Osteoblast (primary cell): ENCODE data around the gene ABHD8. TPM values are rescaled to one million over a fixed set of nuclear protein-coding genes. Genes with fewer than 3 reads are reported as not detected.
"Not testable (repeated sequence)": the region's sequence is repeated elsewhere in the genome, so short reads cannot be mapped to it uniquely, and the experiment has no call there.

Source experiments
- DNase-seq: peaks from one replicate; pipeline ENCODE4 v3.0.0; 2011; ENCODE audit warnings: low spot score, mixed read lengths; ENCODE audit not compliant: insufficient read length; ENCODE audit errors: missing footprints
- H2AFZ ChIP-seq: 2 replicates; pipeline ENCODE4 v1.6.0; 2011; ENCODE audit warnings: mild to moderate bottlenecking, low read length
- H3K27ac ChIP-seq: 2 replicates; pipeline ENCODE4 v1.5.1; 2011; ENCODE audit warnings: mild to moderate bottlenecking, low read depth, low read length, moderate library complexity
- H3K27me3 ChIP-seq: 2 replicates; pipeline ENCODE4 v1.6.0; 2012; ENCODE audit warnings: mild to moderate bottlenecking, control low read depth, inconsistent platforms, low read length, moderate library complexity; ENCODE audit not compliant: insufficient read depth
- H3K36me3 ChIP-seq: 2 replicates; pipeline ENCODE4 v1.5.1; 2011; ENCODE audit warnings: mild to moderate bottlenecking, low read length, control low read depth, moderate library complexity; ENCODE audit not compliant: insufficient read depth
- H3K4me1 ChIP-seq: 2 replicates; pipeline ENCODE4 v1.5.1; 2011; ENCODE audit warnings: mild to moderate bottlenecking, low read length, control low read depth, moderate library complexity; ENCODE audit not compliant: insufficient read depth
- H3K4me2 ChIP-seq: 2 replicates; pipeline ENCODE4 v1.6.0; 2011; ENCODE audit warnings: mild to moderate bottlenecking, low read length; ENCODE audit not compliant: insufficient read depth
- H3K4me3 ChIP-seq: fragments of 200-600 bp; sonication (generic); 3 replicates; pipeline ENCODE4 v1.5.1; 2012; ENCODE audit warnings: mild to moderate bottlenecking, low read length, inconsistent platforms; ENCODE audit not compliant: insufficient read depth
- H3K79me2 ChIP-seq: 2 replicates; pipeline ENCODE4 v1.6.0; 2012; ENCODE audit warnings: mild to moderate bottlenecking, low read length, control low read depth, inconsistent platforms; ENCODE audit not compliant: insufficient read depth
- H3K9me3 ChIP-seq: 2 replicates; pipeline ENCODE4 v1.5.1; 2011; ENCODE audit warnings: low read depth, low read length, control low read depth
- H4K20me1 ChIP-seq: 2 replicates; pipeline ENCODE4 v1.6.0; 2012; ENCODE audit warnings: mild to moderate bottlenecking, low read length, control low read depth; ENCODE audit not compliant: insufficient read depth
- total RNA-seq: library from RNA; depleted of rRNA; stranded (reverse); fragments of >200 nt; gene quantifications from 2 replicates; pipeline ENCODE4 v1.2.3, GENCODE V29; 2012
- TF ChIP-seq, protein P1 (sequence below): IDR thresholded peaks from 2 replicates; pipeline ENCODE4 v1.5.1; 2011; ENCODE audit warnings: mild to moderate bottlenecking, low read depth, low read length, moderate library complexity; ENCODE audit errors: extremely low read depth

ABHD8 gene
- total RNA-seq, 1 donor: 14.8 TPM

DNA sequence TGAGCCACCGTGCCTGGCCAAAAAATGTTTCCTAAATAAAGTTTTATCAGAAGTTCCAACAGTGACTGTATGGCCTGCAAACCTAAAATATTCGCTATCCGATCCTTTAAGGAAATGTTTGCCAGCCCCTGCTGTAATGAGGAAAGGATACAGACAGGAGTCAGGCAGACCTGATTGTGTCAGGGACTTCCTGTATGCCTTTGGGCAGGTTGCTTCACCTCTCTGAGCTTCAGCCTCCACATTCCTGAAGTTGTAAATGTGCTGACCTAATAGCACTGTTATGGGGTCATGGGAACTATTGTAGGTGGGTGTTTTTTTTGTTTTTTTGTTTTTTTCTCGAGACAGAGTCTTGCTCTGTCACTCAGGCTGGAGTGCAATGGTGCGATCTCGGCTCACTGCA, 6.2 kb downstream of the ABHD8 start:
- no peaks in the 10 kb centered on the region for H3K79me2 ChIP-seq
- no peaks in the 10 kb centered on the region for H4K20me1 ChIP-seq
- no peak overlapping the region for H3K4me2 ChIP-seq
- TF ChIP-seq, protein P1, sequence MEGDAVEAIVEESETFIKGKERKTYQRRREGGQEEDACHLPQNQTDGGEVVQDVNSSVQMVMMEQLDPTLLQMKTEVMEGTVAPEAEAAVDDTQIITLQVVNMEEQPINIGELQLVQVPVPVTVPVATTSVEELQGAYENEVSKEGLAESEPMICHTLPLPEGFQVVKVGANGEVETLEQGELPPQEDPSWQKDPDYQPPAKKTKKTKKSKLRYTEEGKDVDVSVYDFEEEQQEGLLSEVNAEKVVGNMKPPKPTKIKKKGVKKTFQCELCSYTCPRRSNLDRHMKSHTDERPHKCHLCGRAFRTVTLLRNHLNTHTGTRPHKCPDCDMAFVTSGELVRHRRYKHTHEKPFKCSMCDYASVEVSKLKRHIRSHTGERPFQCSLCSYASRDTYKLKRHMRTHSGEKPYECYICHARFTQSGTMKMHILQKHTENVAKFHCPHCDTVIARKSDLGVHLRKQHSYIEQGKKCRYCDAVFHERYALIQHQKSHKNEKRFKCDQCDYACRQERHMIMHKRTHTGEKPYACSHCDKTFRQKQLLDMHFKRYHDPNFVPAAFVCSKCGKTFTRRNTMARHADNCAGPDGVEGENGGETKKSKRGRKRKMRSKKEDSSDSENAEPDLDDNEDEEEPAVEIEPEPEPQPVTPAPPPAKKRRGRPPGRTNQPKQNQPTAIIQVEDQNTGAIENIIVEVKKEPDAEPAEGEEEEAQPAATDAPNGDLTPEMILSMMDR: no peak
- no peaks in the 10 kb centered on the region for H3K36me3 ChIP-seq
- no peak for DNase-seq
- no peak overlapping the region for H3K27ac ChIP-seq
- no peak overlapping the region for H3K4me3 ChIP-seq
- peaks cover 6% of the 10 kb centered on the region for H3K4me1 ChIP-seq
- no peak overlapping the region for H2AFZ ChIP-seq
- H3K27me3 ChIP-seq: no peaks in the 10 kb centered on the region
- no peaks in the 10 kb centered on the region for H3K9me3 ChIP-seq

GRCh38 chr19:17296273-17296672, 7.0 kb downstream of the ABHD8 start:
- Histone ChIP-seq H4K20me1 (no peaks in the 10 kb centered on the region), H3K79me2 (no peaks in the 10 kb centered on the region), H3K9me3 (no peaks in the 10 kb centered on the region), H3K4me1 (peaks cover 6% of the 10 kb centered on the region), H3K4me2 (no peak overlapping the region), H2AFZ (no peak overlapping the region), H3K27me3 (no peaks in the 10 kb centered on the region), H3K36me3 (no peaks in the 10 kb centered on the region), H3K4me3 (no peak overlapping the region), H3K27ac (no peak overlapping the region)
- DNase-seq: peak; percentile 92
- TF ChIP-seq, protein P1: peak; percentile 30

GRCh38 chr19:17295551-17295950, 7.7 kb downstream of the ABHD8 start:
- H3K27me3 ChIP-seq, H3K9me3 ChIP-seq, DNase-seq, H3K36me3 ChIP-seq, H3K4me3 ChIP-seq, H4K20me1 ChIP-seq, H2AFZ ChIP-seq, H3K27ac ChIP-seq, H3K4me1 ChIP-seq, H3K79me2 ChIP-seq, H3K4me2 ChIP-seq: not testable (repeated sequence)

GRCh38 chr19:17294051-17294891, 9.0 kb downstream of the ABHD8 start:
- Histone ChIP-seq H3K79me2 (no peaks in the 10 kb centered on the region), H3K4me3 (no peak overlapping the region), H3K27me3 (no peaks in the 10 kb centered on the region), H3K36me3 (no peaks in the 10 kb centered on the region), H3K27ac (no peak overlapping the region), H4K20me1 (no peaks in the 10 kb centered on the region), H2AFZ (no peak overlapping the region), H3K4me2 (no peak overlapping the region), H3K4me1 (peaks cover 6% of the 10 kb centered on the region), H3K9me3 (no peaks in the 10 kb centered on the region)
- peak; percentile 88 for DNase-seq
- TF ChIP-seq, protein P1: no peak
